Non-pigmented ciliary epithelial cell (primary cell): Measurements from ENCODE around the gene GPR162.

ENCODE experiments used
- DNase-seq: peaks from one replicate; pipeline ENCODE4 v3.0.0-alpha.2; 2010; ENCODE audit warnings: low read depth

The GPR162 gene

GRCh38 chr12:6837370-6838060 lies 15.9 kb downstream of the GPR162 start:
- DNase-seq = no peak

- DNase-seq = no peak
These were observed 17.2 kb downstream of the GPR162 start for GRCh38 chr12:6838854-6839253.

- no peak for DNase-seq
These were observed 18.0 kb downstream of the GPR162 start for GRCh38 chr12:6839482-6840201.

- no peak for DNase-seq
These were observed 18.7 kb downstream of the GPR162 start for GRCh38 chr12:6840330-6840729.

GRCh38 chr12:6840761-6841515 lies 19.3 kb downstream of the GPR162 start, which contains the start of gene GNB3:
Gene GNB3, plus strand, starts transcription at chr12:6840925. Its CDS starts 363 bp downstream, at chr12:6841288.
- no peak for DNase-seq

GRCh38 chr12:6842075-6842474 lies 20.5 kb downstream of the GPR162 start:
- no peak for DNase-seq

- DNase-seq = no peak
These were observed 21.7 kb downstream of the GPR162 start for GRCh38 chr12:6843118-6843902.

GRCh38 chr12:6845395-6845794 lies 23.8 kb downstream of the GPR162 start:
- DNase-seq = no peak

- no peak for DNase-seq
These were observed 24.8 kb downstream of the GPR162 start for GRCh38 chr12:6846316-6846869.

GRCh38 chr12:6847676-6848075 lies 26.1 kb downstream of the GPR162 start:
- DNase-seq = no peak

- DNase-seq = no peak
These were observed 27.8 kb downstream of the GPR162 start for GRCh38 chr12:6849427-6849826.

- DNase-seq = no peak
These were observed 28.4 kb downstream of the GPR162 start for GRCh38 chr12:6849976-6850560.

- DNase-seq = no peak
These were observed 29.2 kb downstream of the GPR162 start for GRCh38 chr12:6850796-6851152.

- DNase-seq = peak; percentile 97
These were observed 29.7 kb downstream of the GPR162 start, which contains the start of gene CDCA3 for GRCh38 chr12:6851153-6851920. Gene CDCA3, minus strand, starts transcription at chr12:6851286. Its CDS starts 334 bp downstream, at chr12:6850952.

GRCh38 chr12:6851921-6852650 lies 30.5 kb downstream of the GPR162 start, which contains the start of gene USP5:
Gene USP5, plus strand, starts transcription at chr12:6852150. Its CDS starts 30 bp downstream, at chr12:6852180.
- DNase-seq = peak; percentile 99

GRCh38 chr12:6852651-6853354 lies 31.2 kb downstream of the GPR162 start:
- DNase-seq = no peak

GRCh38 chr12:6853626-6854025 lies 32.0 kb downstream of the GPR162 start:
- DNase-seq = no peak

GRCh38 chr12:6854036-6854435 lies 32.4 kb downstream of the GPR162 start:
- DNase-seq = no peak

- no peak for DNase-seq
These were observed 33.7 kb downstream of the GPR162 start for GRCh38 chr12:6855322-6855721.
